ENCODE measurements around the gene HOXA7.
A peak's percentile ranks its signal among the peaks of the same experiment; 100 is the strongest.

HOXA7 gene

DNA sequence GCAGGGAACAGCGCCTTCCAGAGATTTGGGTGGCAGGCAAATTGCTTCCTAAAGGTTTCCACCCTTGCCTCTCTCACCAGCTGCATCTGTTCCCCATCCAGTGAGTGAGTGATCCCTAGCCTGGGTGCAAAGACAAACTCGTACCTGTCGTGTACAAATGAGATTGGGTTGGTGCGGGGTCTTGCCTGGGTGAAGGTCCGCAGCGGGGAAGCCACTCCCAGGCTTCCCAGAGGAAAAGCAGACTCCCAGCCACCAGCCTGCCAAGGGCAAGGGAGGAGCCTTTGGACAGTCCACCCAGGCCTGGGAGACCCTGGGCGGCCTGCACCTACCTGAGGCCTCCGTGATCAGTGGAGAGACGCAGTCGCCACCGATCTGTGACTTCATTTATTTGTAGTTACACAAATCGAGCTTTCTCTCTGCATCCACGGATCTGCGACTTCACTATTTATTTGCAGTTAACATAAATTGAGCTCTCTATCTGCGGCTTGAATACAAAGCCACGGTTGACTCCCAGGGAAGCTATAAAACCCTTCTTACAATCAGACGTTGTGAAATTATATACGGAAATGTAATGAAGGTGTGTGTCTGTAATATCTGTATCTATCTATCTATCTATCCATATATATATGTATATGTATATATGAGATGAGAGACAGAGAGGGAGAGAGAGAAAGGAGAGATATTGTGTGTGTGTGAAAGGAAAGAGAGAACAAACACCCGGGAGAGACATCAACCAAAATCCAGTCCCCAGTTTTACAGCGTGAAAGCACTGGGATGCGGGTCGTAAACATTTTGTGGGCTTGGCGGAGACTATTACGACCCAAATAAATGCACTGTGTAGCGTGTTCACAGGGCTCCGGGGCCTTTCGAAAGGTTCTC is 3.0 kb upstream of the HOXA7 start:
- ATAC-seq (ENCODE audit: insufficient read depth, low read depth) = no peak
- peak overlapping the region; percentile 68; the same call in 1 of the 2 replicates for H3K9ac ChIP-seq (ENCODE audit: low read depth, low read length)
- peaks cover 32% of the 10 kb centered on the region for H3K4me1 ChIP-seq (ENCODE audit: insufficient read depth, low read length)
- H4K20me1 ChIP-seq (ENCODE audit: insufficient read depth, low read length) = no peaks in the 10 kb centered on the region
- no peak overlapping the region for H3K27ac ChIP-seq (ENCODE audit: low read length)
- TF ChIP-seq EZH2 (IDR thresholded peaks at IDR 0.05; ENCODE audit: borderline replicate concordance, low read depth, low read length, severe bottlenecking) = no peak
- TF ChIP-seq, protein P1, sequence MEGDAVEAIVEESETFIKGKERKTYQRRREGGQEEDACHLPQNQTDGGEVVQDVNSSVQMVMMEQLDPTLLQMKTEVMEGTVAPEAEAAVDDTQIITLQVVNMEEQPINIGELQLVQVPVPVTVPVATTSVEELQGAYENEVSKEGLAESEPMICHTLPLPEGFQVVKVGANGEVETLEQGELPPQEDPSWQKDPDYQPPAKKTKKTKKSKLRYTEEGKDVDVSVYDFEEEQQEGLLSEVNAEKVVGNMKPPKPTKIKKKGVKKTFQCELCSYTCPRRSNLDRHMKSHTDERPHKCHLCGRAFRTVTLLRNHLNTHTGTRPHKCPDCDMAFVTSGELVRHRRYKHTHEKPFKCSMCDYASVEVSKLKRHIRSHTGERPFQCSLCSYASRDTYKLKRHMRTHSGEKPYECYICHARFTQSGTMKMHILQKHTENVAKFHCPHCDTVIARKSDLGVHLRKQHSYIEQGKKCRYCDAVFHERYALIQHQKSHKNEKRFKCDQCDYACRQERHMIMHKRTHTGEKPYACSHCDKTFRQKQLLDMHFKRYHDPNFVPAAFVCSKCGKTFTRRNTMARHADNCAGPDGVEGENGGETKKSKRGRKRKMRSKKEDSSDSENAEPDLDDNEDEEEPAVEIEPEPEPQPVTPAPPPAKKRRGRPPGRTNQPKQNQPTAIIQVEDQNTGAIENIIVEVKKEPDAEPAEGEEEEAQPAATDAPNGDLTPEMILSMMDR (IDR thresholded peaks at IDR 0.05; ENCODE audit: borderline replicate concordance, extremely low read depth, low read length, poor library complexity, severe bottlenecking) = no peak
- no peak overlapping the region for H3K4me3 ChIP-seq (ENCODE audit: low read depth in 1 of 2, low read length in 2 of 2)
- no peaks in the 10 kb centered on the region for H3K9me3 ChIP-seq (ENCODE audit: insufficient read depth, low read length, severe bottlenecking)
- no peaks in the 10 kb centered on the region for H3K27me3 ChIP-seq (ENCODE audit: insufficient read depth, low read length, poor library complexity)
- peaks cover 9% of the 10 kb centered on the region for H3K79me2 ChIP-seq (ENCODE audit: insufficient read depth, low read length)
- no peaks in the 10 kb centered on the region for H3K36me3 ChIP-seq (ENCODE audit: insufficient read depth, low read length)
- H2AFZ ChIP-seq (ENCODE audit: low read depth, low read length) = peak overlapping the region; percentile 97; the same call in 1 of the 2 replicates
- no peak for DNase-seq
- no peak overlapping the region for H3K4me2 ChIP-seq (ENCODE audit: insufficient read depth, low read length)

DNA sequence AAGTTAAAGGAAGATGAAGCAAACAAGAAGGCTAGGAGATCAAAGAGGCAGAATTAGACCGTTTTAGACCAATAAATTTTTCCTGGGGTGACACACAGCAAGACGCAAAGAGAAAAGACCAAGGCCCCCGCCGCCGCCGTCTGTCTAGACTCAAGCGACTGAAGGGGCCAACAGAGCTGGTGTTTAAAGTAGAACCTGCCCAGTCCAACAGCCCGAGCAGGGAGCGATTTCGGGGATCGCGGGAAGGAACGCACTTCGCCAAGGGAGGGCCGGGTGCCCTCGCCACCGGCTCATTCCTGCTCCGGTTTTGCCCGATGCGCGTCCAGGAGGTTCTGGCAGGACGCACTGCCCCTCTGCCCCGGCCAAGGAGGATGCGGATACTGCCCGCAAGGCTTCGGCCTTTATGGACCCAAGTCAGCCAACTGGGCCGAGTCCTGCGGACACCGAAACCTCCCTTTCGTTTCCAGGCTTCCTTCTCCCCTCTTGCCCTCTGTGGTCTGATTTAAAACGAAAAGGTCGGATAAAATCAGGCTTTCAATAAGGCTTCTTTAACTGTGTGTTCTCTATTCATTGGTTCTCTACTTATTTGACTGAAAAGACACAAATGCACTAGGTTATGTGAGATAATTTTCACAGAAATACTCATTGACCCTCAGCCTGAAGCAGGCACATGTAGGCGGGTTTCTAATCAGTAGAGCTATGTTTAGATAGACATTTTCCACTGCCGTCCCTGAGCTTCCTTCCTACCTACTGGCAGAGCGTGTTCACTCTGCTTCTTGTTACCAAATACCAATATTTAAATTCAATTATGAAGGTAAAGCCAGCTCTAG is 2.2 kb upstream of the HOXA7 start:
- Histone ChIP-seq H3K79me2 (ENCODE audit: insufficient read depth, low read length) (peaks cover 9% of the 10 kb centered on the region), H3K27me3 (ENCODE audit: insufficient read depth, low read length, poor library complexity) (no peaks in the 10 kb centered on the region)

DNA sequence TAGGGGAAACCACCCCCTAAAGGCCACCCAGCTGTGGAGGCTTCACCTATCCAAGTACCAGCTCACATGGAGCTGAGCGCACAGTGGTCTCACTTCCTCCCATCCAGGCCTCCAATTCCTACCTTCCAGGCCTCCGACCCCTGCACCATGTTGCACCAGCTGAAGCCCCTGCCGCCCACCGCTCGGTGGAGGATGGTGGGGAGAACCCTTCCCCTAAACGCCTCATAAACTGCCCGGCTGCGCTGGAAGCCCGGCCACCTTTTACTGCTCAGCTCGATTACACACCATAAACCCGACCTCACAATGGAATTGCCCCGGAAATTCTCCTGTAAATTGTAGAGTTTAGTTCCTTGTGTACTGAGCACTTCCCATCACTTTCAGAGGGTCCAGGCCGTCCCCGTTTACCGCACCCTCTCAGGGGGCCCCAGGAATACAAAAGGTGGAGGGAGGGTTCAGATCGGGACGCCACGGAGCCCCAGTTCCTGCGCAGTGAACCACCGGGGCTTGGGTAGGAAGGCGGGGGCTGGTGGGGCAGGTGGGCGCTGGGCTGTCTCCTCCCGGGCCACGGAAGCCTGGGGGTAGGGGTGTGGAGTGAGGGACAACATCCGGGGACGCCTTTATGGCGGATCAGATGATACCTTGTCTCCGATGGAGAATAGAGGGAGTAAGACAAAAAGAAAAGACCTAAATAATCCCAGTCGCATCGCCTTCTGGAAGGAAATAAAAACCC is 1.4 kb upstream of the HOXA7 start:
- TF ChIP-seq, protein P1 (IDR thresholded peaks at IDR 0.05; ENCODE audit: borderline replicate concordance, extremely low read depth, low read length, poor library complexity, severe bottlenecking) = no peak
- no peak for TF ChIP-seq EZH2 (IDR thresholded peaks at IDR 0.05; ENCODE audit: borderline replicate concordance, low read depth, low read length, severe bottlenecking)
- peaks cover 32% of the 10 kb centered on the region for H3K4me1 ChIP-seq (ENCODE audit: insufficient read depth, low read length)
- no peaks in the 10 kb centered on the region for H3K9me3 ChIP-seq (ENCODE audit: insufficient read depth, low read length, severe bottlenecking)
- peaks cover 9% of the 10 kb centered on the region for H3K79me2 ChIP-seq (ENCODE audit: insufficient read depth, low read length)
- no peak overlapping the region for H2AFZ ChIP-seq (ENCODE audit: low read depth, low read length)
- H3K9ac ChIP-seq (ENCODE audit: low read depth, low read length) = no peak overlapping the region
- ATAC-seq (ENCODE audit: insufficient read depth, low read depth) = no peak
- H3K27ac ChIP-seq (ENCODE audit: low read length) = no peak overlapping the region
- H3K4me3 ChIP-seq (ENCODE audit: low read depth in 1 of 2, low read length in 2 of 2) = no peak overlapping the region
- no peak for DNase-seq
- no peak overlapping the region for H3K4me2 ChIP-seq (ENCODE audit: insufficient read depth, low read length)
- no peaks in the 10 kb centered on the region for H3K27me3 ChIP-seq (ENCODE audit: insufficient read depth, low read length, poor library complexity)
- no peaks in the 10 kb centered on the region for H3K36me3 ChIP-seq (ENCODE audit: insufficient read depth, low read length)
- H4K20me1 ChIP-seq (ENCODE audit: insufficient read depth, low read length) = no peaks in the 10 kb centered on the region

More for the DNA sequence above, 2.2 kb upstream of the HOXA7 start:
- ATAC-seq (ENCODE audit: insufficient read depth, low read depth) (no peak), DNase-seq (no peak)
- Histone ChIP-seq H4K20me1 (ENCODE audit: insufficient read depth, low read length) (no peaks in the 10 kb centered on the region), H2AFZ (ENCODE audit: low read depth, low read length) (peak overlapping the region; percentile 29; the same call in 1 of the 2 replicates), H3K4me2 (ENCODE audit: insufficient read depth, low read length) (no peak overlapping the region), H3K36me3 (ENCODE audit: insufficient read depth, low read length) (no peaks in the 10 kb centered on the region), H3K27ac (ENCODE audit: low read length) (no peak overlapping the region), H3K4me1 (ENCODE audit: insufficient read depth, low read length) (peaks cover 32% of the 10 kb centered on the region), H3K4me3 (ENCODE audit: low read depth in 1 of 2, low read length in 2 of 2) (no peak overlapping the region), H3K9ac (ENCODE audit: low read depth, low read length) (no peak overlapping the region), H3K9me3 (ENCODE audit: insufficient read depth, low read length, severe bottlenecking) (no peaks in the 10 kb centered on the region)
- TF ChIP-seq EZH2 (IDR thresholded peaks at IDR 0.05; ENCODE audit: borderline replicate concordance, low read depth, low read length, severe bottlenecking) = no peak
- TF ChIP-seq, protein P1 (IDR thresholded peaks at IDR 0.05; ENCODE audit: borderline replicate concordance, extremely low read depth, low read length, poor library complexity, severe bottlenecking) = no peak
